Retinal pigment epithelial cell (primary cell): ENCODE measurements around the gene RETREG1.
A peak's percentile ranks its signal among the peaks of the same experiment; 100 is the strongest.

ENCODE experiments used
- DNase-seq: peaks from one replicate; pipeline ENCODE4 v3.0.0-alpha.2; 2010; ENCODE audit warnings: low read depth
- H3K4me3 ChIP-seq: 2 replicates; pipeline ENCODE4 v1.5.1; 2011; ENCODE audit warnings: mild to moderate bottlenecking, low read length, control low read depth, moderate library complexity
- TF ChIP-seq, protein P1 (sequence below): conservative IDR thresholded peaks from 2 replicates; pipeline ENCODE4 v1.5.1; 2011; ENCODE audit warnings: low read depth, low read length, control low read depth, inconsistent platforms

RETREG1 gene

DNA sequence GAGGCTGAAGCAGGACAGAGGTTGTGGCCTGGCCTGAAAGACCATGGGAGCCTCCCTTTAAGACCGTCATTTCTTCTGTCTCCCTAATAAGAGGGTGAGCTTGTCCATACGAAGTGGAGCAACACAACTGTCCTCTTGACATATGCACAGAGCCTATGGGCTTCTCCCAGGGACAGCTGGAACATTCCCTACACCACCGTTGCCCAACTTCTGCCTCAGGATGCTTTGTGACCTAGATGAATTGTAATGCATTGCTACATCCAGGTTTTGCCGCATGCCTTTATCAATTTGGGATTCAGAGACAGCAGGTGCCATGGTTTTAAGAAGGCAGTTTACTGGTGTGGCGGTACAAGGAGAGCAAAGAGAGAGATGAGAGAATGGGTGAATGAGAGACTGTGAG, 116.8 kb downstream of the RETREG1 start:
- TF ChIP-seq, protein P1, sequence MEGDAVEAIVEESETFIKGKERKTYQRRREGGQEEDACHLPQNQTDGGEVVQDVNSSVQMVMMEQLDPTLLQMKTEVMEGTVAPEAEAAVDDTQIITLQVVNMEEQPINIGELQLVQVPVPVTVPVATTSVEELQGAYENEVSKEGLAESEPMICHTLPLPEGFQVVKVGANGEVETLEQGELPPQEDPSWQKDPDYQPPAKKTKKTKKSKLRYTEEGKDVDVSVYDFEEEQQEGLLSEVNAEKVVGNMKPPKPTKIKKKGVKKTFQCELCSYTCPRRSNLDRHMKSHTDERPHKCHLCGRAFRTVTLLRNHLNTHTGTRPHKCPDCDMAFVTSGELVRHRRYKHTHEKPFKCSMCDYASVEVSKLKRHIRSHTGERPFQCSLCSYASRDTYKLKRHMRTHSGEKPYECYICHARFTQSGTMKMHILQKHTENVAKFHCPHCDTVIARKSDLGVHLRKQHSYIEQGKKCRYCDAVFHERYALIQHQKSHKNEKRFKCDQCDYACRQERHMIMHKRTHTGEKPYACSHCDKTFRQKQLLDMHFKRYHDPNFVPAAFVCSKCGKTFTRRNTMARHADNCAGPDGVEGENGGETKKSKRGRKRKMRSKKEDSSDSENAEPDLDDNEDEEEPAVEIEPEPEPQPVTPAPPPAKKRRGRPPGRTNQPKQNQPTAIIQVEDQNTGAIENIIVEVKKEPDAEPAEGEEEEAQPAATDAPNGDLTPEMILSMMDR, result no peak
- DNase-seq, result no peak
- no peak overlapping the region for H3K4me3 ChIP-seq

DNA sequence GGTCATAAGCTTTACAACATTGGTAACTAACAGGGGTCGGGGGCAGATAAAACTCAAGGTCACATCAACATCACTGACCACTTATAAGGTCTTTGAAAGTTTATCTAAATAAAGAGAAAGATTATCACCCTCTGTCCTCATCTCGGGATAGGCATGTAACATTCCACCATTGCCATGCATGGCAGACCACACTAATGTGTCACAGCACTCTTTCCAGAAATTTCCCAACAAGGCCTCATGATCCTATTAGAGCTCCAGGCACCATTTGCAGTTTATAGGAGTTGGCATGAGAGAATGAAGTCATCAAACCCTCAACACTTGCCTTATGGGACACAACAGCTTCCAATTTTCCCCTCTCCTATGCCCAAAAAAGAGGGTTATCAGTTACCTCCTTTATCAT, 119.3 kb downstream of the RETREG1 start:
- no peak overlapping the region for H3K4me3 ChIP-seq
- TF ChIP-seq, protein P1, result no peak
- DNase-seq, result no peak

DNA sequence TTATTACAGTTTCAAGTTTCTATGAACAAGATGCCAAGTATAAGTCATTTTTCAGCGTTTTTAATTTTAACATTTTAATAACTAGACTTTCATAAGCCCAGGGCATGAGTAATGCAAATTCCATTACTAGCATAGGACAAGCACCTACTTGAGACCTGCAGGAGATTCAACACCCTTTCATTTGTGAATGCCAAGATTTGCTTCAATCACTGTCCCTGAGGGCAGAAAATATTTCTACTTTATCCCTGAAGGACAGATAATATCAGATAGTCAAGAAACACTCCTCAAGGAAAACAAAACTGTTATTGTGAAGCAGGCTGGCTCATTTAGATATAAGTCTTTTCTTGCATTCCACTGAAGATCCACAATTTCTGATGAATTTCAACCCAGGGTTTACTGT, 123.5 kb downstream of the RETREG1 start:
- TF ChIP-seq, protein P1, result no peak
- DNase-seq, result peak; percentile 45
- H3K4me3 ChIP-seq, result no peak overlapping the region

DNA sequence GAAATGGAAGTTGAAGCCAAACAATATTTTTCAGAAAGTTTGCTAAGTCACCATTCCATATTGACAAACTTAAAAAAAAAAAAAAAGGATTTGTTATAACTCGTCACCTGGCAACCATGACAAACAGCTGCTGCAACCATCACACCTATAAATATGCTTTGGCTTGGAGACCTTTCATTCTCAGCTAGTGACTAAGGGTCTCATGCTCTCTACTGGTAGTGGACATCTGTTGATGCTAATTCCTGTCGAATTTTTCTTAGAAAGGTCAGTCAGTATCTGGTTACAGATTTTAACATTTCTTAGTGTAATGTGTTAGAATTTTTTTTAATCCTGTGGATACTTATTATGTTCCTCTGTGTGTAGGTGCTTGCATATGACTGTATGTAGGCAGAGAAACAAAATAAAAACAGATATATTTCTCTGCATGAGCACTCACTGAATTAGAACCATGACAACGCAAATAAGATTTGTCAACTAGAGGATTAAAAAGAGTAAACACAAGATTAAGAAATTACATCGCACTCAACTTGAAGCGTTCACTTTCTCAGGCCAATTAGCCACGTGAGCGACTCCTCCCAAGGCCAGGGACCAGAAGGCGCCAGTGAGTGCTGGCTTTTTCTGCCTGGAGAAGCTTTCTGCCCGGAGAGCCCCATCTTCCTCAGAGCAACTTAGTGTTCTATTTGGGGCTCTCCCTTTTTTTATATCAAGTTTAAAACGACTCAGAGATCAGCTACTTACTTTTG, 124.2 kb downstream of the RETREG1 start:
- TF ChIP-seq, protein P1, result no peak
- no peak overlapping the region for H3K4me3 ChIP-seq
- DNase-seq, result peak; percentile 97

DNA sequence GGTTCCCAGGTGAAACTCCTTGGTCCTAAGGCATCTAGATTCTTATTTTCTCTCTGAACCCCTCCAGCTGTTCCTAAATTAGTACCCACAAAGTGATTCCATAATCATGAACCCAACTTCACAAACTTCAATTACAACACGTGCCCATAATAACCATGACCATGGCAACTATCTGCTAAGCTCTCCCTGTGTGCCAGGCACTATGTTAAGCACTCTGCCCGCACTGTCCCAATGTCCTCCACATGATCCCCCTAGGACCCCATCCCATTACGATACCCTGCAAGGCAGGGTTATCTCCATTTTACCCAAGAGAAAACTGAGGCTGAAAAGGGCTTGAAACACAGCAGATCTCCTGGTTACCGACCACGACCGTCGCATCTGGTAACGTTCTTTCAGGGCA, 125.9 kb downstream of the RETREG1 start:
- no peak for DNase-seq
- TF ChIP-seq, protein P1, result no peak
- H3K4me3 ChIP-seq, result no peak overlapping the region

DNA sequence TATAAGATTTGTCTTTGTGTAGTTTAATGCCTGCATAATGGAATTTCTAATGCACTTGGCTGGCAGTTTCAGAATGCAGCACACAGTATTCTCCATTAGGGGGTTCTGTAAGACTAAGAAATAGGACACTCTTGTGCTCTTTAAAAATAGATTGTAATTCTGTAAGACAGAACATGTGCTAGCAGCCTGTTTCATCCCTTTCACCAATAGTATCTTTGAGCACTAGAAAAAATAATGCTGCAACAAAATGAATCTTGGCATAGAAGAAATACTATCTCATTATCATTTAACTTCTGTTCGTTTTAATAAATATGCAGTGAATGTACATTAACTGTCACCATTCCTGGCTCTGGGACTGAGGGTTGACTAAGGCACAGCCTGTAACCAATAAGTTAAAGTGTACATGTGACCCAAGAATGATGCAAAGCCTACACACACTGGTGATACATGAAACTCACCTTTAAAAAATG, 127.4 kb downstream of the RETREG1 start:
- TF ChIP-seq, protein P1, result peak; percentile 76
- no peak overlapping the region for H3K4me3 ChIP-seq
- DNase-seq, result no peak

DNA sequence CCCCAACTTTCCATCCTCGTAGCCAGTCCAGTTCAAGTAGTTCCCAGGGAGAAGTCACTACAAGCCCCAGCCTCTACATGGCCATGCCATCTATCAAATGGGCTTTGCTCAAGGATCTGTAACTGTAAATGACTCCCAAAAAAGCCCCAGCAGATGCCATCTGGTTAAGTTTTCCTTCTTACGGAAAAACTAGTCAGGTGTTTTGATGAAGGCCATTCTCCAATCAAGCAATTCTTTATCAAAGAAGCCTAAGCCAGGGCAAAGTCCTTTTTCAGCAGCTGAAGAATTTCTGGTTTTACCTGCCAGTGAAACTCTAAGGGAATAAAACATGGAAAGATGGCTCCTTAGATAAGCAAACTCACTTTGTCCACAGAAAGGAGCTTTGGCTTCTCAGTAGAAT, 129.3 kb downstream of the RETREG1 start:
- no peak overlapping the region for H3K4me3 ChIP-seq
- DNase-seq, result no peak
- TF ChIP-seq, protein P1, result no peak
